ENCODE measurements around the gene AP3B1. TPM values are rescaled to one million over a fixed set of nuclear protein-coding genes. Genes with fewer than 3 reads are reported as not detected.

The AP3B1 gene
- polyA plus RNA-seq, 1 of the 3 experiments (the other 2 are of a cell fraction) = 18.0 TPM

- TF ChIP-seq NRF1 (IDR thresholded peaks at IDR 0.05; ENCODE audit: low read depth, low read length) (no peak), TAF1 (IDR thresholded peaks at IDR 0.05; ENCODE audit: borderline replicate concordance, low read depth, low read length) (no peak), MXI1 (IDR thresholded peaks at IDR 0.05; ENCODE audit: low read depth, low read length) (no peak), MAX (IDR thresholded peaks at IDR 0.05; ENCODE audit: low read depth) (no peak), IRF3 (IDR thresholded peaks at IDR 0.05; ENCODE audit: low read depth, low read length) (no peak), NFIC (IDR thresholded peaks at IDR 0.05; ENCODE audit: borderline replicate concordance) (no peak), ELF1 (IDR thresholded peaks at IDR 0.05) (no peak), FOXM1 (IDR thresholded peaks at IDR 0.05; ENCODE audit: low read depth) (no peak), MEF2A (IDR thresholded peaks at IDR 0.05; ENCODE audit: borderline replicate concordance, low read depth) (no peak), PBX3 (IDR thresholded peaks at IDR 0.05) (no peak), FOXJ3 (CRISPR knock-in tag; IDR thresholded peaks at IDR 0.05) (no peak), RAD21 (IDR thresholded peaks at IDR 0.05; ENCODE audit: low read length) (no peak), USF1 (IDR thresholded peaks at IDR 0.05; ENCODE audit: borderline replicate concordance, low read depth) (no peak), YY1 (IDR thresholded peaks at IDR 0.05; ENCODE audit: low read depth) (no peak), GABPA (IDR thresholded peaks at IDR 0.05; ENCODE audit: low read depth) (no peak), RFX5 (IDR thresholded peaks at IDR 0.05; ENCODE audit: low read length) (no peak), SIN3A (IDR thresholded peaks at IDR 0.05; ENCODE audit: borderline replicate concordance, low read depth, low read length) (no peak), TCF12 (IDR thresholded peaks at IDR 0.05) (no peak), FOSL2 (IDR thresholded peaks at IDR 0.05; ENCODE audit: borderline replicate concordance, low read depth) (no peak), TEAD4 (IDR thresholded peaks at IDR 0.05; ENCODE audit: borderline replicate concordance, insufficient read depth) (no peak)
- Histone ChIP-seq H3K27me3 (ENCODE audit: insufficient read depth) (no peaks in the 10 kb centered on the region; the same call in 1 of the 2 replicates), H3K36me3 (replicated peaks in 1 of 2; ENCODE audit: control insufficient read depth in 1 of 2, insufficient read depth in 2 of 2, low read length in 1 of 2) (peaks cover 0 to 4% of the 10 kb centered on the region in 2 experiments), H3K4me1 (ENCODE audit: control insufficient read depth in 1 of 2, insufficient read depth in 2 of 2, low read depth in 1 of 2, low read length in 1 of 2) (no peaks in the 10 kb centered on the region), H3K4me2 (no peak overlapping the region), H3K9me3 (no peaks in the 10 kb centered on the region), H2AFZ (ENCODE audit: low read depth) (no peak overlapping the region), H3K4me3 (ENCODE audit: low read depth in 2 of 2, low read length in 1 of 2) (no peak overlapping the region), H3K79me2 (ENCODE audit: insufficient read depth) (no peaks in the 10 kb centered on the region), H3K27ac (ENCODE audit: low read depth in 2 of 2, low read length in 1 of 2) (no peak overlapping the region), H4K20me1 (ENCODE audit: insufficient read depth) (no peaks in the 10 kb centered on the region), H3F3A (replicated peaks; ENCODE audit: insufficient read depth) (no peaks in the 10 kb centered on the region), H3K9ac (no peak overlapping the region), H3K9me2 (no peaks in the 10 kb centered on the region)
- WGBS (ENCODE audit: low lambda C conversion rate) = 62% methylated on average over 2 of the region's 2 CpGs
- no peak for DNase-seq
- POLR2A ChIA-PET = no interaction called here
- CTCF ChIA-PET = no interaction called here
These were observed 341.1 kb downstream of the AP3B1 start for GRCh38 chr5:77953374-77953773.
